ENCODE data around the gene SMYD3.

The SMYD3 gene

GRCh38 chr1:245871191-245871590 lies 635.9 kb downstream of the SMYD3 start:
- Histone ChIP-seq H3K36me3 (ENCODE audit: insufficient read depth, insufficient read length, low read length) (no peaks in the 10 kb centered on the region), H3K9ac (ENCODE audit: insufficient read length, low read depth) (no peak overlapping the region)

DNA sequence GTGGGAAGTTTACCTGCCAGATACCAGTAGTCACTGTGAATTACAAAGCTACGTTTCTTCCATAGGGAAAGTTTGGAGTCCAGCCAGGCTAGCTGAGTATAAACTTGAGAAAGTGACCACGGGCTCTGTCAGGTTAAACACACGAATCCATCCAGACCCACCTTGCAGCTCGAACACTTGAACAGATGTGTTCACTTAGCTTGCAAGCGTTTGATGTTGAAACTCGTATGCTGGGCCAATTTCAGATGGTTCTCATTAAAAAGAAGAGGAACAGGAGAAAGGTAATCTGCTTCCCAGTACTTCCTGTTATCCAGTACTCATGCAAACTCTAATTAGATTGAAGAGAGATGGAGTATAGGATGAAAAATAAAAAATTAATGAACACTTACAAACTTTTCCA lies 636.4 kb downstream of the SMYD3 start:
- no peaks in the 10 kb centered on the region for H3K27me3 ChIP-seq (ENCODE audit: insufficient read depth, insufficient read length)
- no peak overlapping the region for H3K9ac ChIP-seq (ENCODE audit: insufficient read length, low read depth)
- H3K4me3 ChIP-seq (ENCODE audit: insufficient read length, low read depth): no peak overlapping the region
- H3K9me3 ChIP-seq (ENCODE audit: insufficient read depth, low read length): no peaks in the 10 kb centered on the region
- no peaks in the 10 kb centered on the region for H3K36me3 ChIP-seq (ENCODE audit: insufficient read depth, insufficient read length, low read length)
- TF ChIP-seq YY1 (IDR thresholded peaks at IDR 0.05; ENCODE audit: insufficient read depth, insufficient read length) (no peak), SUZ12 (IDR thresholded peaks at IDR 0.05; ENCODE audit: extremely low read depth, insufficient read depth, insufficient read length) (no peak), ZNF274 (IDR thresholded peaks at IDR 0.05; ENCODE audit: low read depth, low read length) (no peak)
- H3K4me1 ChIP-seq (ENCODE audit: insufficient read depth, insufficient read length): no peaks in the 10 kb centered on the region
- DNase-seq (ENCODE audit: low read depth, low spot score): no peak

More at GRCh38 chr1:245871191-245871590, 635.9 kb downstream of the SMYD3 start:
- Histone ChIP-seq H3K9me3 (ENCODE audit: insufficient read depth, low read length) (no peaks in the 10 kb centered on the region), H3K4me3 (ENCODE audit: insufficient read length, low read depth) (no peak overlapping the region), H3K4me1 (ENCODE audit: insufficient read depth, insufficient read length) (no peaks in the 10 kb centered on the region), H3K27me3 (ENCODE audit: insufficient read depth, insufficient read length) (no peaks in the 10 kb centered on the region)
- DNase-seq (ENCODE audit: low read depth, low spot score): no peak
- TF ChIP-seq ZNF274 (IDR thresholded peaks at IDR 0.05; ENCODE audit: low read depth, low read length): no peak
- TF ChIP-seq YY1 (IDR thresholded peaks at IDR 0.05; ENCODE audit: insufficient read depth, insufficient read length): no peak
- no peak for TF ChIP-seq SUZ12 (IDR thresholded peaks at IDR 0.05; ENCODE audit: extremely low read depth, insufficient read depth, insufficient read length)

DNA sequence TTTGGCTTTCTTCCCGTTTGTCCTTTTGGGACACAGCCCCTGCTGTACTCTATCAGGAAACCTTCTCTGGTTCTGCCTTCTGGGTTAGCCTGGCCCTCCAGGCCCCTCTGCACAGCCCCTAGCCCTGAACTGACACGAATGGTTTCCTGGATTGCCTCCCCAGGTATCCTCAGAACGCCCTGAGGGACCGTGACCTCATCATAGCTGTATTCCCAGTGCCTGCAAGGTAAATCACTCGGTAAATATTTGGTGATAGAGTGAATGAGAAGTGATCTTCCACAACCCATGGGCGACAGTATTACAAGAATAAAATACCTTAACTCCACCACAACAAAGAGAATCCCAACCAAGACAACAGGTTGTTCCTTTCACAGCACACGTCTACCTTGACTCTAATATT lies 637.2 kb downstream of the SMYD3 start:
- no peak for TF ChIP-seq SUZ12 (IDR thresholded peaks at IDR 0.05; ENCODE audit: extremely low read depth, insufficient read depth, insufficient read length)
- Histone ChIP-seq H3K9me3 (ENCODE audit: insufficient read depth, low read length) (no peaks in the 10 kb centered on the region), H3K27me3 (ENCODE audit: insufficient read depth, insufficient read length) (no peaks in the 10 kb centered on the region), H3K9ac (ENCODE audit: insufficient read length, low read depth) (no peak overlapping the region), H3K36me3 (ENCODE audit: insufficient read depth, insufficient read length, low read length) (no peaks in the 10 kb centered on the region), H3K4me1 (ENCODE audit: insufficient read depth, insufficient read length) (no peaks in the 10 kb centered on the region), H3K4me3 (ENCODE audit: insufficient read length, low read depth) (no peak overlapping the region)
- DNase-seq (ENCODE audit: low read depth, low spot score): no peak

DNA sequence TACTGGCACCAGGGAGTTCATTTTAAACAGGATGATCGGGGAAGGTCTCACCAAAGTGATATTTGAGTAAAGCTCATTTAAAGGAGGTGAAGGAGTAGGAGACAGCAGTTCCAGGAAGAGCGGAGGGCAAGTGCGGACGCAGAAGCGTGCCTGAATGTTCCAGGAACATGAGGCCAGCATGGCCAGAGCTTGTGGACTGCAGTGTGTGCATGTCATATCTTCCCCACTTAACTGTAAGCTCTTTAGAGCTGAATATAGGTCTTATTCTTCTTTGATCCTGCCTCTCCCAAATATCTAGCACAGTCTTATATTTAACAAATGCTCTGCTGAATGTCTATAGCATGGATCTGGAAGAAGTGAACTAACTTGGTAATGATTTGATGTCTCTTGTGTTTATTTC lies 639.3 kb downstream of the SMYD3 start:
- Histone ChIP-seq H3K36me3 (ENCODE audit: insufficient read depth, insufficient read length, low read length) (no peaks in the 10 kb centered on the region), H3K9me3 (ENCODE audit: insufficient read depth, low read length) (no peaks in the 10 kb centered on the region), H3K4me1 (ENCODE audit: insufficient read depth, insufficient read length) (no peaks in the 10 kb centered on the region), H3K9ac (ENCODE audit: insufficient read length, low read depth) (no peak overlapping the region), H3K4me3 (ENCODE audit: insufficient read length, low read depth) (no peak overlapping the region), H3K27me3 (ENCODE audit: insufficient read depth, insufficient read length) (no peaks in the 10 kb centered on the region)
- DNase-seq (ENCODE audit: low read depth, low spot score): no peak
- TF ChIP-seq ZNF274 (IDR thresholded peaks at IDR 0.05; ENCODE audit: low read depth, low read length) (no peak), SUZ12 (IDR thresholded peaks at IDR 0.05; ENCODE audit: extremely low read depth, insufficient read depth, insufficient read length) (no peak), YY1 (IDR thresholded peaks at IDR 0.05; ENCODE audit: insufficient read depth, insufficient read length) (no peak)

DNA sequence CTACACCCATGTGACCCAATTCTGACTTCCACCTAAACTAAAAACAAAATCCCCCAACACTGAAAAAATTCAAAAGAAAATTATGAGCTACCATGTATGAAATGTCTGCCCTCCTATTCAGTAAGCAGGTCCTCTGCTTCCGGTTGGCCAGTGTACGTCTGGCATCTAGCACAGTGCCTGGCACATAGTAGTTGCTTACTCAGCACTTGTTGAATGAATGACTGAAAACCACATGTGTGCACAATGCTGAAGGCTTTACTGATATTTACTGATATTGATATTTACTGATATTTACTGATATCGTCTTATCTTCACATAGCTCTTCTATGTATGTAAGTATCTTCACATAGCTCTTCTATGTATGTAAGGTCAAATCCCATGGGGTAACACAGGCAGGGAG lies 642.2 kb downstream of the SMYD3 start:
- no peak for DNase-seq (ENCODE audit: low read depth, low spot score)
- no peak overlapping the region for H3K9ac ChIP-seq (ENCODE audit: insufficient read length, low read depth)

GRCh38 chr1:245863566-245864184 lies 643.4 kb downstream of the SMYD3 start:
- no peak for DNase-seq (ENCODE audit: low read depth, low spot score)
- H3K9me3 ChIP-seq (ENCODE audit: insufficient read depth, low read length): no peaks in the 10 kb centered on the region
- TF ChIP-seq SUZ12 (IDR thresholded peaks at IDR 0.05; ENCODE audit: extremely low read depth, insufficient read depth, insufficient read length) (no peak), YY1 (IDR thresholded peaks at IDR 0.05; ENCODE audit: insufficient read depth, insufficient read length) (no peak), ZNF274 (IDR thresholded peaks at IDR 0.05; ENCODE audit: low read depth, low read length) (no peak)
- no peaks in the 10 kb centered on the region for H3K4me1 ChIP-seq (ENCODE audit: insufficient read depth, insufficient read length)
- no peak overlapping the region for H3K9ac ChIP-seq (ENCODE audit: insufficient read length, low read depth)
- H3K36me3 ChIP-seq (ENCODE audit: insufficient read depth, insufficient read length, low read length): no peaks in the 10 kb centered on the region
- H3K27me3 ChIP-seq (ENCODE audit: insufficient read depth, insufficient read length): no peaks in the 10 kb centered on the region
- no peak overlapping the region for H3K4me3 ChIP-seq (ENCODE audit: insufficient read length, low read depth)

More for the DNA sequence above, 642.2 kb downstream of the SMYD3 start:
- no peak for TF ChIP-seq ZNF274 (IDR thresholded peaks at IDR 0.05; ENCODE audit: low read depth, low read length)
- no peak for TF ChIP-seq YY1 (IDR thresholded peaks at IDR 0.05; ENCODE audit: insufficient read depth, insufficient read length)
- no peak for TF ChIP-seq SUZ12 (IDR thresholded peaks at IDR 0.05; ENCODE audit: extremely low read depth, insufficient read depth, insufficient read length)
- Histone ChIP-seq H3K4me3 (ENCODE audit: insufficient read length, low read depth) (no peak overlapping the region), H3K9me3 (ENCODE audit: insufficient read depth, low read length) (no peaks in the 10 kb centered on the region), H3K36me3 (ENCODE audit: insufficient read depth, insufficient read length, low read length) (no peaks in the 10 kb centered on the region), H3K27me3 (ENCODE audit: insufficient read depth, insufficient read length) (no peaks in the 10 kb centered on the region), H3K4me1 (ENCODE audit: insufficient read depth, insufficient read length) (no peaks in the 10 kb centered on the region)

DNA sequence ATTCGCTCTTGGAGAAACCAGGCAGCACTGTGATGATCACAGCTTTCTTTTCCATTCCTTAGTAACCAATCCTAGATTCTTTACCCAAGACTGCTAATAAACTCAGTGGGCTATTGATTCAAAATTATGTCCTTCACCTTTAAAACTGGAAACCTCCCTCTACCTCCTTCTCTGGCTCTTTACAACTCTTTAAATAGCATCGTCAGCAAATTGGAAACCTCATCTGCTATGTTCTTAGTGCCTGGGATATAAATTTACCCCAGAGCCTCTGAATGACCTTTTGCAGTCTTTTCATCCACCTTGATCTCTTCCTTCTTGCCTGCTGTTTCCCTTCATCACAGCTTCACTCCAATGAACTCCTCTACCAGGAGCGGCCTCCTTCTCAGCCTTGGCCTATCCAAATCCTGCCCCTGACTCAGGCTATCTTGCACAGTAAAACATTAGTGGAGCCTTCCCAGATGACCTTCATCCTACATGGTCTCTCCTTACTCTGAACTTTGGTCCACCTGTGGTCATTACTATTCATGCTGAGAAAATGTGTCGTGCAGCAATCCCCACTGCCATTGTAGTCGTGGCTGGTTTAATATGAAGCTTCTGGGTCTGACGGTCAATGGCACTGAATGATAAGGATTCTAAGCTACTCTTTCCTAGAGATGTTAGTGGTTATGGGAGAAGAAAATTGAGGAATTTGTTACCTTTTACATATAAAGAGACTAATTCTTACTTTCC lies 644.1 kb downstream of the SMYD3 start:
- H3K4me3 ChIP-seq (ENCODE audit: insufficient read length, low read depth): no peak overlapping the region
- no peaks in the 10 kb centered on the region for H3K4me1 ChIP-seq (ENCODE audit: insufficient read depth, insufficient read length)
- TF ChIP-seq ZNF274 (IDR thresholded peaks at IDR 0.05; ENCODE audit: low read depth, low read length): no peak
- TF ChIP-seq SUZ12 (IDR thresholded peaks at IDR 0.05; ENCODE audit: extremely low read depth, insufficient read depth, insufficient read length): no peak
- TF ChIP-seq YY1 (IDR thresholded peaks at IDR 0.05; ENCODE audit: insufficient read depth, insufficient read length): no peak
- no peaks in the 10 kb centered on the region for H3K36me3 ChIP-seq (ENCODE audit: insufficient read depth, insufficient read length, low read length)
- no peaks in the 10 kb centered on the region for H3K27me3 ChIP-seq (ENCODE audit: insufficient read depth, insufficient read length)
- no peaks in the 10 kb centered on the region for H3K9me3 ChIP-seq (ENCODE audit: insufficient read depth, low read length)
- DNase-seq (ENCODE audit: low read depth, low spot score): no peak
- no peak overlapping the region for H3K9ac ChIP-seq (ENCODE audit: insufficient read length, low read depth)
